ENCODE data around the gene RNF208. TPM values are rescaled to one million over a fixed set of nuclear protein-coding genes. Genes with fewer than 3 reads are reported as not detected.

The RNF208 gene
- total and polyA plus RNA-seq, 7 donors, result 4.8 to 12.8 (median 6.4) TPM

GRCh38 chr9:137187386-137187785 lies 34.7 kb downstream of the RNF208 start:
- intact Hi-C loops (cut with DNase I), result loop anchor here in 1 of 2 donors (5.0 kb wide), 1 partner anchor 40 kb away; the partner anchor contains the start of genes CYSRT1 and RNF224
- no peaks in the 10 kb centered on the region for H3K9me3 ChIP-seq
- peak overlapping the region; percentile 93 for H3K4me3 ChIP-seq
- no peaks in the 10 kb centered on the region for H3K27me3 ChIP-seq (ENCODE audit: insufficient read depth in 3 of 3, low read length in 2 of 3)
- ATAC-seq (no peak), DNase-seq (no peak)
- peaks cover 3 to 67% of the 10 kb centered on the region in 2 donors for H3K36me3 ChIP-seq (ENCODE audit: insufficient read depth in 1 of 2, low read depth in 1 of 2)
- peaks cover 43% of the 10 kb centered on the region for H3K4me1 ChIP-seq
- no peak for TF ChIP-seq CTCF (IDR thresholded peaks at IDR 0.05)
- WGBS, 3 donors, result 76 to 85% (median 80%) methylated on average over 15 of the region's 15 CpGs
- H3K27ac ChIP-seq, result no peak overlapping the region

- 53 to 64% (median 59%) methylated on average over 5 to 6 of the region's 6 CpGs for WGBS, 3 donors
- TF ChIP-seq CTCF (IDR thresholded peaks at IDR 0.05), result no peak
- ATAC-seq, result no peak
- DNase-seq, result no peak
- Histone ChIP-seq H3K9me3 (no peaks in the 10 kb centered on the region), H3K4me3 (peak overlapping the region; percentile 93), H3K4me1 (peaks cover 43% of the 10 kb centered on the region), H3K27ac (no peak overlapping the region), H3K27me3 (ENCODE audit: insufficient read depth in 3 of 3, low read length in 2 of 3) (no peaks in the 10 kb centered on the region), H3K36me3 (ENCODE audit: insufficient read depth in 1 of 2, low read depth in 1 of 2) (peaks cover 1 to 67% of the 10 kb centered on the region in 2 donors)
- intact Hi-C loops (cut with DNase I), result loop anchor here in 1 of 2 donors (5.0 kb wide), 1 partner anchor 41 kb away; the partner anchor contains the start of genes CYSRT1 and RNF224
These were observed 35.7 kb downstream of the RNF208 start for GRCh38 chr9:137186385-137186784.

GRCh38 chr9:137185921-137186320 lies 36.1 kb downstream of the RNF208 start:
- no peak for TF ChIP-seq CTCF (IDR thresholded peaks at IDR 0.05)
- peak overlapping the region; percentile 93 for H3K4me3 ChIP-seq
- no peak for ATAC-seq
- no peak for DNase-seq
- peaks cover 3 to 67% of the 10 kb centered on the region in 2 donors for H3K36me3 ChIP-seq (ENCODE audit: insufficient read depth in 1 of 2, low read depth in 1 of 2)
- no peak overlapping the region for H3K27ac ChIP-seq
- WGBS, 3 donors, result 90 to 93% (median 93%) methylated on average over 16 to 19 of the region's 19 CpGs
- H3K27me3 ChIP-seq (ENCODE audit: insufficient read depth in 3 of 3, low read length in 2 of 3), result no peaks in the 10 kb centered on the region
- intact Hi-C loops (cut with DNase I), result loop anchor here in 1 of 2 donors (5.0 kb wide), 1 partner anchor 41 kb away; the partner anchor contains the start of genes CYSRT1 and RNF224
- no peaks in the 10 kb centered on the region for H3K9me3 ChIP-seq
- peaks cover 41% of the 10 kb centered on the region for H3K4me1 ChIP-seq

GRCh38 chr9:137184881-137185660 lies 37.0 kb downstream of the RNF208 start:
- peaks cover 32% of the 10 kb centered on the region for H3K4me1 ChIP-seq

More at GRCh38 chr9:137184881-137185660, 37.0 kb downstream of the RNF208 start:
- H3K36me3 ChIP-seq (ENCODE audit: insufficient read depth in 1 of 2, low read depth in 1 of 2), result peaks cover 3 to 67% of the 10 kb centered on the region in 2 donors
- no peak for DNase-seq
- H3K27me3 ChIP-seq (ENCODE audit: insufficient read depth in 3 of 3, low read length in 2 of 3), result no peaks in the 10 kb centered on the region
- no peak overlapping the region for H3K27ac ChIP-seq
- ATAC-seq, result no peak
- H3K4me3 ChIP-seq, result no peak overlapping the region
- intact Hi-C loops (cut with DNase I), result loop anchor here in 1 of 2 donors (5.0 kb wide), 1 partner anchor 42 kb away; the partner anchor contains the start of genes CYSRT1 and RNF224
- WGBS, 3 donors, result 89 to 93% (median 93%) methylated on average over 41 to 48 of the region's 48 CpGs
- no peaks in the 10 kb centered on the region for H3K9me3 ChIP-seq
- no peak for TF ChIP-seq CTCF (IDR thresholded peaks at IDR 0.05)
